Measurements from ENCODE around the gene TGOLN2.
"Not testable (repeated sequence)": the region's sequence is repeated elsewhere in the genome, so short reads cannot be mapped to it uniquely, and the experiment has no call there.

- TF ChIP-seq, protein P1, sequence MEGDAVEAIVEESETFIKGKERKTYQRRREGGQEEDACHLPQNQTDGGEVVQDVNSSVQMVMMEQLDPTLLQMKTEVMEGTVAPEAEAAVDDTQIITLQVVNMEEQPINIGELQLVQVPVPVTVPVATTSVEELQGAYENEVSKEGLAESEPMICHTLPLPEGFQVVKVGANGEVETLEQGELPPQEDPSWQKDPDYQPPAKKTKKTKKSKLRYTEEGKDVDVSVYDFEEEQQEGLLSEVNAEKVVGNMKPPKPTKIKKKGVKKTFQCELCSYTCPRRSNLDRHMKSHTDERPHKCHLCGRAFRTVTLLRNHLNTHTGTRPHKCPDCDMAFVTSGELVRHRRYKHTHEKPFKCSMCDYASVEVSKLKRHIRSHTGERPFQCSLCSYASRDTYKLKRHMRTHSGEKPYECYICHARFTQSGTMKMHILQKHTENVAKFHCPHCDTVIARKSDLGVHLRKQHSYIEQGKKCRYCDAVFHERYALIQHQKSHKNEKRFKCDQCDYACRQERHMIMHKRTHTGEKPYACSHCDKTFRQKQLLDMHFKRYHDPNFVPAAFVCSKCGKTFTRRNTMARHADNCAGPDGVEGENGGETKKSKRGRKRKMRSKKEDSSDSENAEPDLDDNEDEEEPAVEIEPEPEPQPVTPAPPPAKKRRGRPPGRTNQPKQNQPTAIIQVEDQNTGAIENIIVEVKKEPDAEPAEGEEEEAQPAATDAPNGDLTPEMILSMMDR (IDR thresholded peaks at IDR 0.05), result not testable (repeated sequence)
- not testable (repeated sequence) for TF ChIP-seq POLR2A (IDR thresholded peaks at IDR 0.05)
These were observed 15.6 kb upstream of the TGOLN2 start for GRCh38 chr2:85343207-85343895.

Measured in heart left ventricle (tissue), 13 donors.